Sigmoid colon (tissue), 7 donors: Measurements from ENCODE around the gene IL6ST. TPM values are rescaled to one million over a fixed set of nuclear protein-coding genes. Genes with fewer than 3 reads are reported as not detected.

Experiments
- DNase-seq: peaks from one replicate; pipeline ENCODE4 v3.0.0-alpha.2; 2019
- H3K27ac ChIP-seq, 4 donors: fragments of 200-600 bp; sonication (generic); one replicate each; pipeline ENCODE4 v1.5.1; 2016 to 2019; ENCODE audit warnings: mild to moderate bottlenecking in 1 of 4
- H3K27me3 ChIP-seq, 3 donors: fragments of 200-600 bp; sonication (generic); one replicate each; pipeline ENCODE4 v1.5.1; 2019; ENCODE audit warnings: mild to moderate bottlenecking in 1 of 3
- H3K36me3 ChIP-seq, 4 donors: fragments of 200-600 bp; sonication (generic); one replicate each; pipeline ENCODE4 v1.5.1; 2016 to 2019
- H3K4me1 ChIP-seq, 4 donors: fragments of 200-600 bp; sonication (generic); one replicate each; pipeline ENCODE4 v1.5.1; 2017 to 2019
- H3K4me3 ChIP-seq, 4 donors: fragments of 200-600 bp; sonication (generic); one replicate each; pipeline ENCODE4 v1.5.1; 2017 to 2019; ENCODE audit warnings: mild to moderate bottlenecking in 2 of 4, moderate library complexity in 1 of 4
- H3K9me3 ChIP-seq, 4 donors: fragments of 200-600 bp in 3 of 4; sonication (generic) in 3 of 4; one replicate each; pipeline versions ENCODE4 v1.5.1 to v1.6.1; 2013 to 2019
- CTCF ChIP-seq, 4 experiments: fragments of 450-650 bp in 3 of 4; fragments of 200-600 bp in 1 of 4; IDR thresholded peaks; one replicate each; pipeline ENCODE4 v1.5.1; 2016 to 2019; ENCODE audit warnings: antibody characterized with exemption in 4 of 4, mild to moderate bottlenecking in 3 of 4, moderate library complexity in 2 of 4
- EP300 ChIP-seq, 4 donors: sonication (generic); formaldehyde crosslinking; IDR thresholded peaks; one replicate each; pipeline ENCODE4 v1.6.1; 2017; ENCODE audit warnings: antibody characterized with exemption in 4 of 4
- POLR2A ChIP-seq, 2 donors: fragments of 450-650 bp; IDR thresholded peaks; one replicate each; pipeline ENCODE4 v1.6.1; 2016; ENCODE audit warnings: antibody characterized with exemption in 2 of 2, mild to moderate bottlenecking in 2 of 2, moderate library complexity in 2 of 2
- POLR2AphosphoS5 ChIP-seq, 4 donors: sonication (generic); formaldehyde crosslinking; IDR thresholded peaks; one replicate each; pipeline ENCODE4 v1.6.1; 2017; ENCODE audit warnings: antibody characterized with exemption in 4 of 4
- WGBS, 2 donors: extraction: QIAGEN DNeasy Blood & Tissue Kit; methylation state at CpG; one replicate each; pipeline ENCODE4 v1.1.7; 2013; 5-methylcytosine and 5-hydroxymethylcytosine counted together
- intact Hi-C: fragments of 100-400 bp; cut with DNase I; formaldehyde crosslinking; loops from one replicate; pipeline ENCODE4 v1.15.1; 2023
- polyA plus RNA-seq, 3 donors: library from polyadenylated mRNA; stranded (reverse); fragments of 200-250 nt; gene quantifications; one replicate each; pipeline ENCODE4 v1.2.3, GENCODE V29; 2013
- total RNA-seq, 4 donors: library from RNA; depleted of rRNA; stranded (reverse); fragments of >200 nt; gene quantifications; one replicate each; pipeline ENCODE4 v1.1.0, GENCODE V29; 2016
- donor health status: healthy with polysubstance abuse.
- donor health status: Bipolar disorder and iron deficiency.
- donor health status: healthy.

Gene IL6ST
- total and polyA plus RNA-seq, 7 donors, result 7.4 to 373 (median 206) TPM

DNA sequence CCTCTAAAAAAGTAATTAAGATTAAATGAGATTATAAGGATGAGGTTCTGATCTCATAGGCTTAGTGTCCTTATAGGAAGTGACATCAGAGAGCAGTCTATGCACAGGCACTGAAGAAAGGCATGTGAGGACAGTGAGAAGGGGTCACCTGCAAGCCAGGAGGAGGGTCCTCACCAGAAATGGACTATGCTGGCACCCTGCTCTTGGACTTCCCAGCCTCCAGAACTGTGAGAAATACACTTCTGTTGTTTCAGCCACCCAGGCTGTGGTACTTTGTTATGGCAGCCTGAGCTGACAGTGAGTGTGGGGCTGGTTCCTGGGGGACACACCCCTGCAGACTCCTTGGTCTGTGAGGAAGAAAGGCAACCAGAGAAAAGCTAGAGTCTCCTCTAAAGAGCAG lies 34.7 kb upstream of the IL6ST start:
- no peaks in the 10 kb centered on the region for H3K36me3 ChIP-seq
- H3K27me3 ChIP-seq, result no peaks in the 10 kb centered on the region
- intact Hi-C loops, result no loop called here
- no peak overlapping the region for H3K27ac ChIP-seq
- H3K4me3 ChIP-seq, result no peak overlapping the region
- no peak for DNase-seq
- H3K9me3 ChIP-seq, result no peaks in the 10 kb centered on the region
- H3K4me1 ChIP-seq, result no peaks in the 10 kb centered on the region
- TF ChIP-seq CTCF (IDR thresholded peaks at IDR 0.05), result no peak
- no peak for TF ChIP-seq POLR2A (IDR thresholded peaks at IDR 0.05)
- TF ChIP-seq EP300 (IDR thresholded peaks at IDR 0.05), result no peak
- no peak for TF ChIP-seq POLR2AphosphoS5 (IDR thresholded peaks at IDR 0.05)

DNA sequence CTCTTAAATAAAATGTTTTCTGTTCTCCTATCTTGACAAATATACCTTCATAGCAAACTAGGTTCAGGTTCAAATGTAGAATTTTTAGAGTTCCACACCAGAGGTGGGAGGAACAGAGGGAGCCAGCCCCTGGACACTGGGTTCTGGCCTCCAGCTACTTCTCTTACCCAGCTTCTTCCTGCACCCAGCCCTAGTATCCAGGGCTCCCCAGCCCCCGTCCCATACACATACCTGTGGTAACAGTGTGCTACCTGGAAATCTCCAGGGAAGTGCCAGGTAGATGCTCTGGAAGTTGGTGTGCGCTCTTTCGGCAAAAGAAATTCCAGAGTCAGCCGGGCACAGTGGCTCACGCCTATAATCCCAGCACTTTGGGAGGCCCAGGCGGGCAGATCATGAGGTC lies 33.9 kb upstream of the IL6ST start:
- H3K4me3 ChIP-seq, result no peak overlapping the region
- no peak for DNase-seq
- intact Hi-C loops, result no loop called here
- H3K36me3 ChIP-seq, result no peaks in the 10 kb centered on the region
- WGBS, 2 donors, result 97% methylated on average over 6 of the region's 6 CpGs
- no peaks in the 10 kb centered on the region for H3K4me1 ChIP-seq
- no peak overlapping the region for H3K27ac ChIP-seq
- H3K27me3 ChIP-seq, result no peaks in the 10 kb centered on the region
- H3K9me3 ChIP-seq, result no peaks in the 10 kb centered on the region
- TF ChIP-seq EP300 (IDR thresholded peaks at IDR 0.05) (no peak), POLR2AphosphoS5 (IDR thresholded peaks at IDR 0.05) (no peak), POLR2A (IDR thresholded peaks at IDR 0.05) (no peak), CTCF (IDR thresholded peaks at IDR 0.05) (no peak)

- H3K27me3 ChIP-seq, result no peaks in the 10 kb centered on the region
- no peaks in the 10 kb centered on the region for H3K4me1 ChIP-seq
- WGBS, 2 donors, result 61 to 77% methylated on average over 3 of the region's 3 CpGs
- no peaks in the 10 kb centered on the region for H3K9me3 ChIP-seq
- intact Hi-C loops, result no loop called here
- no peak overlapping the region for H3K27ac ChIP-seq
- H3K36me3 ChIP-seq, result no peaks in the 10 kb centered on the region
- TF ChIP-seq POLR2A (IDR thresholded peaks at IDR 0.05) (no peak), CTCF (IDR thresholded peaks at IDR 0.05) (no peak)
- H3K4me3 ChIP-seq, result no peak overlapping the region
- DNase-seq, result no peak
Measured at GRCh38 chr5:56026863-56027300, 32.1 kb upstream of the IL6ST start.

DNA sequence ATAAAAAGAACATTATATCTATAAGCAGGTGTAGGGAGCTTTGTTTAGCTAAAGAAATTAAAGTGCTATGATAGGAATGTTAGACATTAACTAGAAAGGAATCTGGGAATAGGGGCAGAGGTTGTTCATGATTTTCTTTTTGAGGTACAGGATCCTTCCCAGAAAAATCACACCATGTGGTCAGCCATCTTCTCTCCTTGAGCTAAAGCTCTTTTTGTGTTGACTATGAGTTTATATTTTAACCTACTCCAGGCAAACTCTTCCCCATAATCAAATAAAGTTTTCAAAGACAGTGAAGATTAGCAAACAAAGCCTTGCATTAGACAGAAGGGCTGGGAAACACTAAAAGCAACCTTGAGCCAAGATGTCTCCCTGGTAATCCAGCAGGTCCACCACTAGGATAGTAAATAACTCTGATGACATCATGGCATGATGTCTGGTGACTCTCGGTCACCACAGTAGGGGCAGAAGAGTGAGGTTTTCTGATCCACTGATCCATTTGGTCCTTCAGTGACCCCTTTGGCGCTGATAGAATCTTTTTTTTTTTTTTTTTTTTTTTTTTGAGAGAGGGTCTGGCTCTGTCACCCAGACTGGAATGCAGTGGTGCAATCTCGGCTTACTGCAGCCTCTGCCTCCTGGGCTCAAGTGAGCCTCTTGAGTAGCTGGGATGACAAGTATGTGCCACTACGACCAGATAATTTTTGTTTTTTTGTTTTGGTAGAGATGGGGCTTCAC lies 30.6 kb upstream of the IL6ST start:
- Histone ChIP-seq H3K4me1 (no peaks in the 10 kb centered on the region), H3K36me3 (no peaks in the 10 kb centered on the region), H3K4me3 (no peak overlapping the region), H3K27ac (no peak overlapping the region), H3K27me3 (no peaks in the 10 kb centered on the region), H3K9me3 (no peaks in the 10 kb centered on the region)
- TF ChIP-seq EP300 (IDR thresholded peaks at IDR 0.05) (no peak), POLR2AphosphoS5 (IDR thresholded peaks at IDR 0.05) (no peak), POLR2A (IDR thresholded peaks at IDR 0.05) (no peak), CTCF (IDR thresholded peaks at IDR 0.05) (no peak)
- no peak for DNase-seq
- intact Hi-C loops, result no loop called here
- WGBS, 2 donors, result 64 to 82% methylated on average over 4 of the region's 4 CpGs

DNA sequence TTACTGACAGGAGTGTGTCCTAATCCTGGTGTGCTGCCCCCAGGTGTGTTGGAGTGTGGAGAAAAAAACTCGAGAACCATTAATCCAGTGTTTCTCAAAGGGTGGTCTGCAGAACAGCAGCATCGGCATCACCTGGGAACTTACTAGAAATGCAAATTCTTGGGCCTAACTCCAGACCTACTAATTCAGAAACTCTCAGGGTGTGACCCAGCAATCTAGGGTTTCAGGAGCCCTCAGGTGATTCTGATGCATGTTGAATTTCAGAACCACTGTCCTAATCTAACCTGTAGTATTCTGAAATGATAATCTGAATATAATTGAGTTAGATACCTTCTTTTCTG lies 30.0 kb upstream of the IL6ST start:
- no peaks in the 10 kb centered on the region for H3K9me3 ChIP-seq
- H3K4me1 ChIP-seq, result no peaks in the 10 kb centered on the region
- H3K36me3 ChIP-seq, result no peaks in the 10 kb centered on the region
- intact Hi-C loops, result no loop called here
- 72 to 80% methylated on average over 2 of the region's 2 CpGs for WGBS, 2 donors
- DNase-seq, result no peak
- H3K4me3 ChIP-seq, result no peak overlapping the region
- TF ChIP-seq CTCF (IDR thresholded peaks at IDR 0.05), result no peak
- TF ChIP-seq EP300 (IDR thresholded peaks at IDR 0.05), result no peak
- H3K27me3 ChIP-seq, result no peaks in the 10 kb centered on the region
- no peak overlapping the region for H3K27ac ChIP-seq
